ENCODE data around the gene KAT6B. TPM values are rescaled to one million over a fixed set of nuclear protein-coding genes. Genes with fewer than 3 reads are reported as not detected.

Gene KAT6B
- total RNA-seq, 6 experiments from 2014 or later, result 17.8 to 27.5 (median 23.6) TPM

GRCh38 chr10:74801447-74801846 is 25.0 kb upstream of the KAT6B start:
- no peaks in the 10 kb centered on the region; the same call in 1 of the 2 replicates for H3K27me3 Mint-ChIP-seq (ENCODE audit: insufficient read depth)
- no peaks in the 10 kb centered on the region for H3K9me3 Mint-ChIP-seq
- DNase-seq, result no peak
- H3K27ac Mint-ChIP-seq, result no peak overlapping the region
- TF ChIP-seq CTCF (IDR thresholded peaks at IDR 0.05), result no peak
- H3K4me1 Mint-ChIP-seq (ENCODE audit: low read depth), result peaks cover 8% of the 10 kb centered on the region
- no peak overlapping the region for H3K4me3 Mint-ChIP-seq
- H3K36me3 Mint-ChIP-seq (ENCODE audit: low read depth), result no peaks in the 10 kb centered on the region

- Mint-ChIP-seq H3K4me3 (no peak overlapping the region), H3K9me3 (peaks cover 6% of the 10 kb centered on the region), H3K27me3 (ENCODE audit: insufficient read depth) (no peaks in the 10 kb centered on the region), H3K4me1 (ENCODE audit: low read depth) (no peaks in the 10 kb centered on the region), H3K27ac (no peak overlapping the region), H3K36me3 (ENCODE audit: low read depth) (no peaks in the 10 kb centered on the region; the same call in 1 of the 2 replicates)
- no peak for TF ChIP-seq CTCF (IDR thresholded peaks at IDR 0.05)
- DNase-seq, result no peak
These were observed 17.9 kb upstream of the KAT6B start for GRCh38 chr10:74808501-74808900.

- Mint-ChIP-seq H3K27me3 (ENCODE audit: insufficient read depth) (no peaks in the 10 kb centered on the region), H3K4me3 (no peak overlapping the region), H3K4me1 (ENCODE audit: low read depth) (no peaks in the 10 kb centered on the region), H3K36me3 (ENCODE audit: low read depth) (no peaks in the 10 kb centered on the region; the same call in 1 of the 2 replicates), H3K9me3 (peaks cover 6% of the 10 kb centered on the region), H3K27ac (no peak overlapping the region)
- TF ChIP-seq CTCF (IDR thresholded peaks at IDR 0.05), result no peak
- no peak for DNase-seq
These were observed 16.3 kb upstream of the KAT6B start for GRCh38 chr10:74810087-74810486.

- H3K36me3 Mint-ChIP-seq (ENCODE audit: low read depth), result peaks cover 8% of the 10 kb centered on the region
- H3K9me3 Mint-ChIP-seq, result peaks cover 15% of the 10 kb centered on the region
- H3K27me3 Mint-ChIP-seq (ENCODE audit: insufficient read depth), result no peaks in the 10 kb centered on the region
- H3K27ac Mint-ChIP-seq, result no peak overlapping the region
- no peak for TF ChIP-seq CTCF (IDR thresholded peaks at IDR 0.05)
- H3K4me1 Mint-ChIP-seq (ENCODE audit: low read depth), result no peaks in the 10 kb centered on the region
- no peak overlapping the region for H3K4me3 Mint-ChIP-seq
- no peak for DNase-seq
These were observed 12.8 kb upstream of the KAT6B start for GRCh38 chr10:74813381-74814259.

- Mint-ChIP-seq H3K9me3 (peaks cover 15% of the 10 kb centered on the region), H3K27me3 (ENCODE audit: insufficient read depth) (no peaks in the 10 kb centered on the region), H3K4me1 (ENCODE audit: low read depth) (no peaks in the 10 kb centered on the region), H3K36me3 (ENCODE audit: low read depth) (peaks cover 8% of the 10 kb centered on the region), H3K27ac (no peak overlapping the region), H3K4me3 (no peak overlapping the region)
- TF ChIP-seq CTCF (IDR thresholded peaks at IDR 0.05), result no peak
- DNase-seq, result no peak
These were observed 11.6 kb upstream of the KAT6B start for GRCh38 chr10:74814797-74815196.
